Loucy (cell line): ENCODE data around the gene NUMB.

Experiments used
- CTCF ChIP-seq: fragments of 200-600 bp; sonication (generic); conservative IDR thresholded peaks from 2 replicates; pipeline ENCODE4 v1.5.1; 2014; ENCODE audit warnings: mild to moderate bottlenecking, antibody characterized with exemption, low read length
- EZH2phosphoT487 ChIP-seq: fragments of 200-600 bp; IDR thresholded peaks from 2 replicates; pipeline ENCODE4 v1.6.1; 2018; ENCODE audit warnings: antibody characterized with exemption, mild to moderate bottlenecking, moderate library complexity, borderline replicate concordance

DNA sequence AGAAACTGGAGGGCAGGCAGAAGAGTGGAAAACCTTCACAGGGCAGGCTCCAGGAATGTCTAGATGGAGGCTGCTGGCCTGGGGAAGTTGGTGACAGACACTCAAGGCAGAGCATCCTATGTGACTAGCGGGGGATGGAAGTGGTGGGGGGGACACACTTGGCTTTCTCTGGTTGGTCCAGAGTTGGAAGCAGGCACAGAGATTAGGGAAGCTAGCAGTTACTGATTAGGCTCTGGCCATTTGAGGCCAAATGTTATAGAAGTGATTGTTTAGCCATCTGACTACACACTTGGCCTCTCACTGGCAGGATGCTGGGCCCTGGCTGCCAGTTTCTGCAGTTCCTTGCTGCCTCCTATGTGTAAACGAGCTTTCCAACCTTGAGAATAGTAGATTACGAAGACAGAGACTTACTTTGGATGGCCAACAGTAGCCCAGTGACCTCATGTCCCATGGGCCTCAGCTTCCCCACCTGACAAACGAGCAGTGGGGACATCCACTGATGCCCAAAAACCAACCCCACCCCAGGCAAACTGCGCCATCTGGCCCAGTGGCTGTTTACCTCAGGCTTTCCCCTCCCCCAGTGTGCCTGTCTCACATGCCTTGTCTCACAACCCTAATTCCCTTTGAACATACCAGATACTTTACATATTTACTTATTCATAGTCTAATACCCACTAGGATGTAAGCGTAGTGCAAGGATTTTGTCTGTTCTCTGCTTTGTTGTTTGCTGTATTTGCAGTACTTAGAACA, 118.3 kb downstream of the NUMB start:
- no peak for TF ChIP-seq EZH2phosphoT487
- TF ChIP-seq CTCF: no peak
